GM18867 (cell line): ENCODE results near the gene LARP1.
"Not testable (repeated sequence)": the region's sequence is repeated elsewhere in the genome, so short reads cannot be mapped to it uniquely, and the experiment has no call there.

Experiments used
- ATAC-seq: cut with Tn5 transposase; IDR thresholded peaks from one replicate; pipeline ENCODE4 v1.9.1; 2021; ENCODE audit warnings: mild to moderate bottlenecking, moderate library complexity; ENCODE audit not compliant: unreplicated experiment

The LARP1 gene

GRCh38 chr5:154820383-154820782 lies 65.2 kb downstream of the LARP1 start:
- no peak for ATAC-seq

- not testable (repeated sequence) for ATAC-seq
Observed at GRCh38 chr5:154822896-154823295, 67.7 kb downstream of the LARP1 start.

GRCh38 chr5:154823605-154824004 lies 68.4 kb downstream of the LARP1 start:
- ATAC-seq = no peak

- no peak for ATAC-seq
Observed at GRCh38 chr5:154824070-154824469, 68.9 kb downstream of the LARP1 start.

- no peak for ATAC-seq
Observed at GRCh38 chr5:154829181-154829588, 74.0 kb downstream of the LARP1 start.

- no peak for ATAC-seq
Observed at GRCh38 chr5:154829589-154830218, 74.5 kb downstream of the LARP1 start.

GRCh38 chr5:154830219-154830595 lies 75.0 kb downstream of the LARP1 start:
- no peak for ATAC-seq

GRCh38 chr5:154830596-154830995 lies 75.4 kb downstream of the LARP1 start:
- ATAC-seq = no peak

- ATAC-seq = no peak
Observed at GRCh38 chr5:154831451-154831850, 76.3 kb downstream of the LARP1 start.

GRCh38 chr5:154832804-154833203 lies 77.6 kb downstream of the LARP1 start:
- ATAC-seq = not testable (repeated sequence)

GRCh38 chr5:154834053-154834452 lies 78.9 kb downstream of the LARP1 start:
- no peak for ATAC-seq

- not testable (repeated sequence) for ATAC-seq
Observed at GRCh38 chr5:154835701-154836052, 80.5 kb downstream of the LARP1 start.

GRCh38 chr5:154836225-154836624 lies 81.0 kb downstream of the LARP1 start:
- no peak for ATAC-seq

GRCh38 chr5:154837009-154837901 lies 82.1 kb downstream of the LARP1 start:
- no peak for ATAC-seq

GRCh38 chr5:154840435-154841272 lies 85.5 kb downstream of the LARP1 start:
- no peak for ATAC-seq

GRCh38 chr5:154841273-154841661 lies 86.1 kb downstream of the LARP1 start:
- ATAC-seq = no peak

GRCh38 chr5:154842689-154843530 lies 87.7 kb downstream of the LARP1 start:
- ATAC-seq = no peak

GRCh38 chr5:154844809-154845208 lies 89.6 kb downstream of the LARP1 start:
- ATAC-seq = no peak

- no peak for ATAC-seq
Observed at GRCh38 chr5:154849264-154849785, 94.1 kb downstream of the LARP1 start.

GRCh38 chr5:154849791-154850201 lies 94.6 kb downstream of the LARP1 start:
- no peak for ATAC-seq
